NT2/D1 (cell line): ENCODE results near the gene BOC.

Experiments
- DNase-seq: peaks from one replicate; pipeline ENCODE4 v3.0.0-alpha.2; 2011; ENCODE audit warnings: low read depth, low spot score
- H3K27me3 ChIP-seq: 2 replicates; pipeline ENCODE4 v1.6.0; 2011; ENCODE audit warnings: mild to moderate bottlenecking; ENCODE audit not compliant: insufficient read length, insufficient read depth
- H3K36me3 ChIP-seq: 2 replicates; pipeline ENCODE4 v1.6.1; 2011; ENCODE audit warnings: mild to moderate bottlenecking, low read length, mixed read lengths; ENCODE audit not compliant: insufficient read depth, insufficient read length
- H3K4me1 ChIP-seq: 2 replicates; pipeline ENCODE4 v1.5.1; 2011; ENCODE audit not compliant: insufficient read depth, insufficient read length
- H3K4me3 ChIP-seq: 2 replicates; pipeline ENCODE4 v1.5.1; 2011; ENCODE audit warnings: low read depth; ENCODE audit not compliant: insufficient read length
- H3K9ac ChIP-seq: 2 replicates; pipeline ENCODE4 v1.6.0; 2011; ENCODE audit warnings: low read depth; ENCODE audit not compliant: insufficient read length
- H3K9me3 ChIP-seq: 2 replicates; pipeline ENCODE4 v1.5.1; 2011; ENCODE audit warnings: mild to moderate bottlenecking, low read length; ENCODE audit not compliant: insufficient read depth
- SUZ12 ChIP-seq: IDR thresholded peaks from 2 replicates; pipeline ENCODE4 v1.6.1; 2011; ENCODE audit not compliant: insufficient read length, insufficient read depth; ENCODE audit errors: extremely low read depth
- YY1 ChIP-seq: IDR thresholded peaks from 2 replicates; pipeline ENCODE4 v1.6.1; 2011; ENCODE audit not compliant: insufficient read length, insufficient read depth
- ZNF274 ChIP-seq: IDR thresholded peaks from 2 replicates; pipeline ENCODE4 v1.6.1; 2011; ENCODE audit warnings: mild to moderate bottlenecking, low read depth, low read length

Gene BOC

GRCh38 chr3:113238503-113238902 lies 27.1 kb downstream of the BOC start:
- Histone ChIP-seq H3K27me3 (no peaks in the 10 kb centered on the region), H3K4me1 (peaks cover 8% of the 10 kb centered on the region), H3K9ac (no peak overlapping the region), H3K4me3 (no peak overlapping the region), H3K9me3 (no peaks in the 10 kb centered on the region), H3K36me3 (peaks cover 2% of the 10 kb centered on the region)
- DNase-seq: no peak
- TF ChIP-seq YY1 (no peak), SUZ12 (no peak), ZNF274 (no peak)

GRCh38 chr3:113240841-113241240 lies 29.5 kb downstream of the BOC start:
- H3K27me3 ChIP-seq: no peaks in the 10 kb centered on the region
- H3K4me1 ChIP-seq: peaks cover 8% of the 10 kb centered on the region
- DNase-seq: no peak
- TF ChIP-seq YY1: no peak
- TF ChIP-seq ZNF274: no peak
- no peak for TF ChIP-seq SUZ12
- no peak overlapping the region for H3K4me3 ChIP-seq
- H3K36me3 ChIP-seq: peaks cover 2% of the 10 kb centered on the region
- H3K9me3 ChIP-seq: no peaks in the 10 kb centered on the region
- H3K9ac ChIP-seq: no peak overlapping the region

- no peak for TF ChIP-seq YY1
- no peak for TF ChIP-seq SUZ12
- no peak for TF ChIP-seq ZNF274
- peaks cover 8% of the 10 kb centered on the region for H3K4me1 ChIP-seq
- H3K4me3 ChIP-seq: no peak overlapping the region
- no peaks in the 10 kb centered on the region for H3K9me3 ChIP-seq
- H3K27me3 ChIP-seq: no peaks in the 10 kb centered on the region
- H3K36me3 ChIP-seq: peaks cover 2% of the 10 kb centered on the region
- DNase-seq: peak; percentile 96
- H3K9ac ChIP-seq: no peak overlapping the region
Observed at GRCh38 chr3:113241292-113242095, 30.1 kb downstream of the BOC start.

GRCh38 chr3:113242096-113242581 lies 30.8 kb downstream of the BOC start:
- H3K9ac ChIP-seq: no peak overlapping the region
- TF ChIP-seq ZNF274: no peak
- no peak for TF ChIP-seq YY1
- no peak for TF ChIP-seq SUZ12
- no peak overlapping the region for H3K4me3 ChIP-seq
- H3K4me1 ChIP-seq: peaks cover 8% of the 10 kb centered on the region
- H3K27me3 ChIP-seq: no peaks in the 10 kb centered on the region
- H3K9me3 ChIP-seq: no peaks in the 10 kb centered on the region
- peaks cover 1% of the 10 kb centered on the region for H3K36me3 ChIP-seq
- no peak for DNase-seq

- H3K9ac ChIP-seq: no peak overlapping the region
- H3K4me1 ChIP-seq: peaks cover 8% of the 10 kb centered on the region
Observed at GRCh38 chr3:113243071-113243470, 31.7 kb downstream of the BOC start.

GRCh38 chr3:113243846-113244245 lies 32.5 kb downstream of the BOC start:
- Histone ChIP-seq H3K27me3 (no peaks in the 10 kb centered on the region), H3K9me3 (no peaks in the 10 kb centered on the region), H3K9ac (no peak overlapping the region), H3K4me1 (peaks cover 8% of the 10 kb centered on the region), H3K36me3 (no peaks in the 10 kb centered on the region), H3K4me3 (no peak overlapping the region)
- no peak for TF ChIP-seq ZNF274
- TF ChIP-seq YY1: no peak
- no peak for DNase-seq

More at GRCh38 chr3:113243071-113243470, 31.7 kb downstream of the BOC start:
- H3K27me3 ChIP-seq: no peaks in the 10 kb centered on the region
- DNase-seq: no peak
- H3K4me3 ChIP-seq: no peak overlapping the region
- H3K36me3 ChIP-seq: no peaks in the 10 kb centered on the region
- no peaks in the 10 kb centered on the region for H3K9me3 ChIP-seq
- TF ChIP-seq ZNF274: no peak
- TF ChIP-seq YY1: no peak
- no peak for TF ChIP-seq SUZ12

- DNase-seq: no peak
- H3K9me3 ChIP-seq: no peaks in the 10 kb centered on the region
- H3K4me3 ChIP-seq: no peak overlapping the region
- no peak overlapping the region for H3K9ac ChIP-seq
- TF ChIP-seq YY1 (no peak), SUZ12 (no peak), ZNF274 (no peak)
- H3K36me3 ChIP-seq: peaks cover 8% of the 10 kb centered on the region
- H3K4me1 ChIP-seq: peaks cover 6% of the 10 kb centered on the region
- no peaks in the 10 kb centered on the region for H3K27me3 ChIP-seq
Observed at GRCh38 chr3:113245761-113246161, 34.4 kb downstream of the BOC start.

- no peak overlapping the region for H3K4me3 ChIP-seq
- H3K9ac ChIP-seq: no peak overlapping the region
- H3K27me3 ChIP-seq: no peaks in the 10 kb centered on the region
- H3K4me1 ChIP-seq: no peaks in the 10 kb centered on the region
- no peak for TF ChIP-seq YY1
- no peak for TF ChIP-seq ZNF274
- TF ChIP-seq SUZ12: no peak
- H3K36me3 ChIP-seq: peaks cover 13% of the 10 kb centered on the region
- H3K9me3 ChIP-seq: no peaks in the 10 kb centered on the region
- DNase-seq: no peak
Observed at GRCh38 chr3:113247068-113247467, 35.7 kb downstream of the BOC start.
